ENCODE measurements around the gene SLC13A4. TPM values are rescaled to one million over a fixed set of nuclear protein-coding genes. Genes with fewer than 3 reads are reported as not detected.

Gene SLC13A4
- total and polyA plus RNA-seq, 2 donors from 2014 or later: not detected

DNA sequence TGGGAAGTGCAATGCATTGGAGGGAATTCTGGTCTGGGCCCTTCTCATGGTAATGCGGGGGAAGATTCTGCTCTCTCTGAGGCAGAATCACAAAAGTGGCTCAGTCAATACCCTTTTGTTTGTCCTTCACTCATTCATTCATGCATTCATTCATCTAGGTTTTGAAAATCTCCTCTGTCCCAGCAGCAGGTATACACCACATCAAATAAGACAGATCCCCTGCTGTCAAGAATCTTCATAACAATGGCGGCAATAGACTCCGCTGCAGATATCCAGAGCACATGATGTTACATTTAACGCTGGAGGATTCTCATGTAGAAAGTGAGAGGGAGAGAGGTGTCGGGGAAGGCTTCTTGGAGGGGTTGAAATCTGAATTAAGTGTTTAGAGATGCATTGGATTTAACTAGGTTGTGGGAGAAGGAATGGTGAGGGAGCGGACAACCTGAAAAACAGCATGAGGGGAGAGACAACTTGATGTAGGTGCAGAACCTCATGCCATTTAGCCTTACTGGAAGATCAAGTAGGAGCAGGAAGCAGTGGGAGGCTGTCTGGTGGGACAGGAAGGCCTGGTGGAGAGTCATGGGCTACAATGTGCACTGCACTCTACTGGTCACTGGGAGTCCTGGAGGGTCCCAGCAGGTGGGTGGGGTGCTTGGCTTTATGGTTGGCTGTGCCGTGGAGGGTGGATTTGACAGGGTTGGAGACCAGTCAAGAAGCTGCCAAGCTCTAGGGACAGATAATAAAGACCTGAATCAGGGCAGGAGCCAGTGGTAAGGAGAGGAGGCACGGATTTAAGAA is 25.8 kb upstream of the SLC13A4 start:
- Histone ChIP-seq H3K27me3 (ENCODE audit: control insufficient read depth, insufficient read depth, low read length) (no peaks in the 10 kb centered on the region), H3K36me3 (ENCODE audit: control insufficient read depth in 2 of 3, insufficient read depth in 3 of 3, low read length in 3 of 3) (no peaks in the 10 kb centered on the region), H3K4me1 (ENCODE audit: control insufficient read depth in 2 of 3, insufficient read depth in 2 of 3, low read depth in 1 of 3, low read length in 3 of 3) (peaks cover 0 to 2% (median 0%) of the 10 kb centered on the region in 3 donors), H3K27ac (ENCODE audit: low read depth in 2 of 2, low read length in 2 of 2) (no peak overlapping the region), H3K4me3 (ENCODE audit: low read length in 3 of 3) (no peak overlapping the region), H3K9me3 (ENCODE audit: control insufficient read depth in 2 of 3, insufficient read depth in 1 of 3, low read length in 3 of 3) (no peaks in the 10 kb centered on the region), H3K9ac (ENCODE audit: low read length in 3 of 3) (no peak overlapping the region)
- FAIRE-seq (no peak), DNase-seq (no peak)
- intact Hi-C loops (cut with DNase I): no loop called here
- TF ChIP-seq, protein P1, sequence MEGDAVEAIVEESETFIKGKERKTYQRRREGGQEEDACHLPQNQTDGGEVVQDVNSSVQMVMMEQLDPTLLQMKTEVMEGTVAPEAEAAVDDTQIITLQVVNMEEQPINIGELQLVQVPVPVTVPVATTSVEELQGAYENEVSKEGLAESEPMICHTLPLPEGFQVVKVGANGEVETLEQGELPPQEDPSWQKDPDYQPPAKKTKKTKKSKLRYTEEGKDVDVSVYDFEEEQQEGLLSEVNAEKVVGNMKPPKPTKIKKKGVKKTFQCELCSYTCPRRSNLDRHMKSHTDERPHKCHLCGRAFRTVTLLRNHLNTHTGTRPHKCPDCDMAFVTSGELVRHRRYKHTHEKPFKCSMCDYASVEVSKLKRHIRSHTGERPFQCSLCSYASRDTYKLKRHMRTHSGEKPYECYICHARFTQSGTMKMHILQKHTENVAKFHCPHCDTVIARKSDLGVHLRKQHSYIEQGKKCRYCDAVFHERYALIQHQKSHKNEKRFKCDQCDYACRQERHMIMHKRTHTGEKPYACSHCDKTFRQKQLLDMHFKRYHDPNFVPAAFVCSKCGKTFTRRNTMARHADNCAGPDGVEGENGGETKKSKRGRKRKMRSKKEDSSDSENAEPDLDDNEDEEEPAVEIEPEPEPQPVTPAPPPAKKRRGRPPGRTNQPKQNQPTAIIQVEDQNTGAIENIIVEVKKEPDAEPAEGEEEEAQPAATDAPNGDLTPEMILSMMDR (IDR thresholded peaks at IDR 0.05; ENCODE audit: borderline replicate concordance, extremely low read depth, insufficient read depth): no peak

DNA sequence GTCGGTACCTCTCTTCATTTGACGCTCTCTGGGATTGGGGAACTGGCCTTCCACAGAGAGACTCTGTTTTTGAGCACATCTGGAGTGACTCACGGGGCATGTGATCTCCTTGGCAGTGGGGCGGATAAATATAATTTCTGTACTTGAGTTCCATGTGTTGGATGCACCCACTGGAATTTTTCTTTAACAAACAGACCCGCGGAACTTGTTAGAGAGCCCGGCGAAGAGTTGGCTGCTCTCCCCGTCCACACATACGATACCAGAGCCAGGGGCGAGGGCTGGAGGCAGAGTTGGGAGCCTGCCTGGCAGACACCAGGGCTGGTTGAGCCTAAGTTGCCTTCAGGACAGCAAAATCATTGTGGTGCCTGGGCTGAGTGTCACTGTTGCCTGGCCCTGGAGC is 20.8 kb upstream of the SLC13A4 start, which contains the start of gene FAM180A:
Gene FAM180A, minus strand, starts transcription at position 44 of the 400 bp plus-strand sequence. CDS start 233 bp downstream, outside the sequence.
- Histone ChIP-seq H3K36me3 (ENCODE audit: control insufficient read depth in 2 of 3, insufficient read depth in 3 of 3, low read length in 3 of 3) (no peaks in the 10 kb centered on the region), H3K27me3 (ENCODE audit: control insufficient read depth, insufficient read depth, low read length) (no peaks in the 10 kb centered on the region), H3K9me3 (ENCODE audit: control insufficient read depth in 2 of 3, insufficient read depth in 1 of 3, low read length in 3 of 3) (no peaks in the 10 kb centered on the region), H3K4me3 (ENCODE audit: low read length in 3 of 3) (peak within 1 kb of the TSS in 2 of 3 donors; percentile 41 to 42), H3K4me1 (ENCODE audit: control insufficient read depth in 2 of 3, insufficient read depth in 2 of 3, low read depth in 1 of 3, low read length in 3 of 3) (no peaks in the 10 kb centered on the region), H3K27ac (ENCODE audit: low read depth in 2 of 2, low read length in 2 of 2) (peak within 1 kb of the TSS in 1 of 2 donors; percentile 54), H3K9ac (ENCODE audit: low read length in 3 of 3) (no peak within 1 kb of the TSS)
- FAIRE-seq: no peak
- TF ChIP-seq, protein P1 (IDR thresholded peaks at IDR 0.05; ENCODE audit: borderline replicate concordance, extremely low read depth, insufficient read depth): no peak
- no peak for DNase-seq
- intact Hi-C loops (cut with DNase I): no loop called here

DNA sequence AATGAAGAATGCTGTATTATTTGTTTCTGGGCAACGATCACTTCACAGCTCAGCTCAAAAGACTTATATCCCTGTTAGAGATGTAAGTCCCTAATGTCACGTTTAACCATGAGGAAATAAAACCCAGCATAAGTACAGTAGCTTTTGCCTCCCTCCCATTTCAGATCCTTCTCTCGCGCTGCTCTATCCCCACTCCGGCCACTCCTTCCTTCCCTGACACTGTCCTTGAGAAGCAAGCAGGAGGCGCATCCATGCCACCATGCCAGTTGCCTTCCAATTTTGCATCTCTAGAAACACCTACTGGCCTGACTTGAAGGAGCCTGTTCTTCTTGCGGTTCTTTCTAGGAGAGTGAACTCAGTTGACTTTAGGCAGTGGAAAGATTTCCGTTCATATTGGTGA is 19.4 kb upstream of the SLC13A4 start:
- no peak for FAIRE-seq
- TF ChIP-seq, protein P1 (IDR thresholded peaks at IDR 0.05; ENCODE audit: borderline replicate concordance, extremely low read depth, insufficient read depth): no peak
- Histone ChIP-seq H3K27me3 (ENCODE audit: control insufficient read depth, insufficient read depth, low read length) (no peaks in the 10 kb centered on the region), H3K9ac (ENCODE audit: low read length in 3 of 3) (no peak overlapping the region), H3K9me3 (ENCODE audit: control insufficient read depth in 2 of 3, insufficient read depth in 1 of 3, low read length in 3 of 3) (no peaks in the 10 kb centered on the region), H3K36me3 (ENCODE audit: control insufficient read depth in 2 of 3, insufficient read depth in 3 of 3, low read length in 3 of 3) (no peaks in the 10 kb centered on the region), H3K4me3 (ENCODE audit: low read length in 3 of 3) (peak overlapping the region in 2 of 3 donors; percentile 32 to 41), H3K27ac (ENCODE audit: low read depth in 2 of 2, low read length in 2 of 2) (peak overlapping the region in 1 of 2 donors; percentile 54), H3K4me1 (ENCODE audit: control insufficient read depth in 2 of 3, insufficient read depth in 2 of 3, low read depth in 1 of 3, low read length in 3 of 3) (no peaks in the 10 kb centered on the region)
- DNase-seq: no peak
- intact Hi-C loops (cut with DNase I): no loop called here
